GM21528 (cell line): ENCODE measurements around the gene MEF2D.

Experiments
- ATAC-seq: cut with Tn5 transposase; IDR thresholded peaks from one replicate; pipeline ENCODE4 v1.9.1; 2021; ENCODE audit warnings: mild to moderate bottlenecking, moderate library complexity; ENCODE audit not compliant: unreplicated experiment, low FRiP score

Gene MEF2D

DNA sequence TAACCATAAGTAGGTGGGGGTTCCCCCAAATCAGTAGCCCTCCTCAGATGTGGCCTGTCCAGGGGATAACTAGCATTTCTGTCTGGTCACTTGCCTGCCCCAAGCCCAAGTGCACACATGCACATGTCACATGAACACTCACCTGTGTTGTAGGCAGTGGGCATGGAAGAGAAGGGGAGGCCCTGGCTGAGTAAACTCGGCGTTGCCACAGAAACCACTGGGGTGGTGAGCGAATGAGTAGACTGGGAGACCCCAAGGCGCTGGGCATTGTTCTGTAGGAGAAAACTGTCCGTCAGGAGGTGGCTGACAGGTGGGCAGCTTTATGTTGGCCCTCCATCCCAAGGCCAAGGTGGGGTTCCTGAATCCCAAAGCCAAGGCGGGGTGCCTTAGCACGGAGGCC, 25.6 kb downstream of the MEF2D start:
- ATAC-seq: no peak

DNA sequence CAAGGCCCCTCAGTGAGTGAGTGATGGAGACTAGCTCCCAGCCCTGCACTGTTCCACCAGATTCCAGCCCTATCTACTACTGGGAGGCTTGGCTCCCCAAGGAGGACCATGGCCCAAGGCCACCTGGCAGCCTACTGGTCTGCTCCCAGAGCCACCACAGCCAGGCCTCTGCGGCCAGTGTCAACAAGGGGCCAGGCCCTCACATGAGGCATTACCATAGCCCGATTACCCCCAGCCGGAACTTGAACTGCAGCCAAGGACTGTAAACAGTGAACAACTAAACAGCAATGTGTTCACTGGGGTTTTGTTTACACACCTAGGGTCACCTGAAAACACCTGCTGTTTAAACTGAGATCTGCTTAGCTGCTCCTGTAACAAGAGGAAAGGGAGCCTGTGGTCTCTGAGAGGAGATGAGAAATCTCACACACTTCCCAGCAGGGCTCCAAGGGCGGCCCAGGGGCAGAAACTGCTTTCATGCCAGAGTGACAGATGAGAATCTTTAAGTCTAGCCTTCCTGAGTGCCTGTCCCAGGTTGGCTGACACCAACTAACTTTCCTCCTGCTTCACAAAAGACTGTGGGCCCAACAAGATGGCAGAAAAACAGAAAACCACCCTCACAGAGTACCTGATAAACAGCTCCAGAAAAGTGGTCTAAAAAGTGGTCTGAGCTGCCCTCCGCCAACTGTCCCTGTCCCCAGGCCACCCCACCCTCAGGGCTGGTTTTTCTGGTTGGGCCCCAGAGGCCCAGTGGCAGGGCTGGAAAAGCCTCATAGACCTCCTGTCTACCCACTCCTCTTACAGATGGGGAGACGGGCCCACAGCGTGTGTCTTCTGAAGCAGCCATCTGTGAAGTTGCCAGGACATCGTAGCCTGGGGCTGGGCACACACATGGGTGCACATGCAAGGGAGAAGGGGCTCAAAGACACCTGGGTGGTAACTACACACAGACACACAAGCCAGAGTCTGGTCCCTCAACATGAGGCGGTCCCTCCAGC, 28.8 kb downstream of the MEF2D start:
- no peak for ATAC-seq

DNA sequence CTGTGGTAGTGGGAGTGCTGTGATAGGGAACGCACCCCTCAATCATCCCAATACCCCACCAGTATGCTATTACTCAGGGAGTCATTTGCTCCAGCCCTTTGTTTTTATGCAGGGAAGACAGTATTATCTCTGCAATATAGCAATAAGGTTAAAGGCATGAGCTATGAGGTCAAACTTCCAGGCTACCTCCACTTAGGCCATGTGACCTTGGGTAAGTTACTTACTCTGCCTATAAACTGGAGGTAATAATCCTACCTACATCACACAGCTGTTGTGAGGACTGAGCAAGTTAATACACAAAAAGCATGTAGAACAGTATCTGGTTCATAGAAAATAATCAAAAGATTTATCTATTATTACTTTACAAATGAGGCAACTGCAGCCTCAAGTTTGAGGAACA, 30.1 kb downstream of the MEF2D start:
- ATAC-seq: no peak

- no peak for ATAC-seq
These were observed 31.8 kb downstream of the MEF2D start for GRCh38 chr1:156468693-156469345.

- no peak for ATAC-seq
These were observed 32.7 kb downstream of the MEF2D start for GRCh38 chr1:156467906-156468305.

DNA sequence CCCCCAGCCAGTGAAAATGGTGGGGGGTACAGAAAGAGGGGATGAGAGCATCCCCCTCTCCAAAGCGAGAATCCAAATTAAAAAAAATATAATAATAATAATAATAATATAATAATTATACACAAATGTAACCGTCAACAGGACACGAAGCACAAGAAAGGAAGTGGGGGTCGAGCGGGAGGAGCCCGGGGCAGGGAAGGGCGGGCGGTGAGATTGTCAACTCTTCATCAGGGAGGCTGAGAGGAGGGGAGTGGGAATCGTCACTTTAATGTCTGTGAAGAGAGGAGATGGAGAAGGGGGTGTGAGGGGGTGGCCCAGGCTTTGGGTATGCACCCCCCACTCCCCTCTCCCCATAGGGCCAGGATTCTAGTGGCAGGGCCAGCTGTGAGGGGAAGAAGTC, 33.2 kb downstream of the MEF2D start:
- no peak for ATAC-seq

- ATAC-seq: no peak
These were observed 34.7 kb downstream of the MEF2D start for GRCh38 chr1:156465747-156466365.

DNA sequence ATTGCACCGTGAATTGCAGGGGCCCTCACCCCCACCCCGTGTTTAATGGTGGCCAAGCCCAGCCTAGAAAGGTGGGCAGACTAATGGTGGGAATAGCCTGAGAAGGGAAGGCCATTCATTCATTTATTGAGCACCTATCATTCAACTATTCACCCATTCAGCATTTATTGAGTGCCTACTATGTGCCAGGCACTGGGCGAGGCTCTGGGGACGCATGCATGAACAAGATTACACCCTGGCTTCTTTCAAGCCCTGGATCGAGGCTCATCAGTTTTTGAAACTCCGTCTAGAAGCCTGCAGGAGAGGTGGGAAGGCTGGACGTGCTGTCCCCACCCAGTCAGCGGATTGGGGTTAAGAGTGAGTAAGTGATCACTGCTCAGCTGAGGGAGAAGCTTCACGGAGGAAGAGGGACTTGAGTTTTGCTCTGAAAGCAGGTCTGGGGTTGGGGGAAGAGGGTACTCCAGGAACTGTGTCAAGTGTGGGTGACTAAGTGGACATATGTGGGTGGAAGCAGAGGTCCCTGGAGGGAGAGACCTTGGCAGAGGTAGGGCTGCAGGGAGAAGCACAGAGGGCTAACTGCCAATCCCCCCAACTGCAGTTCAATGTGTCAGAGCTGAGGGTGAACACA, 35.6 kb downstream of the MEF2D start:
- no peak for ATAC-seq

GRCh38 chr1:156464335-156464734, 36.2 kb downstream of the MEF2D start:
- ATAC-seq: no peak

GRCh38 chr1:156463874-156464273, 36.7 kb downstream of the MEF2D start:
- ATAC-seq: no peak

DNA sequence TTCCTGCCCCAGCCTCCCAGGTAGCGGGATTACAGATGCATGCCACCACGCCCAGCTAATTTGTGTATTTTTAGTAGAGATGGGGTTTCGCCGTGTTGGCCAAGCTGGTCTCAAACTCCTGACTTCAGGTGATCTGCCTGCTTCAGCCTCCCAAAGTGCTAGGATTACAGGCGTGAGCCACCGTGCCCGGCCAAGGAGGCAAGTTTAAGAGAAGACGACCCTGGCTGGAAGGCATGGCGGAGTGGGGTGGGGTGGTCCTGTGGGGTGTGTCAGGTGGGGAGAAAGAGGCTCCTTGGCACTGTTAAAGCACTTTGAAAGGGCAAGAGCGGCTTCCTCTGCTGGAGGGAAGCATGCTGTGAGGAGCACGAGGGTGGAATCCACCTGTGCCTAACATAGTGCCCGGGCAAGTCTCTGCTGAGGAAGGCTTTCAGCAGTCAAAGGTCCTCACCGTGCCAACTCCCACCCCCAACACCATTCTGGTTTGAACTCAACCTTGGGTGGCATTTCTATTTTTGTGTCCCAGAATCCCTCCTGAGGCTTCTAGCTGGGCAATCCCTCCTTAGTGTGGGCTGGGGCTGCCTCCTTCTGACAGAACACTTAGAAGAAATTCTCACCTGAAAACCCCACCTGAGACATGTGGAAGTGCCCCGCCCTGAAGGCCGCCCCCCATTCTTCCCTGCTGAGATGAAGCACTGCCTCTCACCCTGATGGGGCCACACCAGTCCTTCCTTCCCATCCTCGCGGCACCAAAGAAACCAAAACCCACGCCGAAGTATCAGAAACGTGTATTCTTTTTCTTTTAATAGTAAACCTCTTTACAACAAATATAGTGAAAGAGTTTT, 37.4 kb downstream of the MEF2D start:
- ATAC-seq: no peak

DNA sequence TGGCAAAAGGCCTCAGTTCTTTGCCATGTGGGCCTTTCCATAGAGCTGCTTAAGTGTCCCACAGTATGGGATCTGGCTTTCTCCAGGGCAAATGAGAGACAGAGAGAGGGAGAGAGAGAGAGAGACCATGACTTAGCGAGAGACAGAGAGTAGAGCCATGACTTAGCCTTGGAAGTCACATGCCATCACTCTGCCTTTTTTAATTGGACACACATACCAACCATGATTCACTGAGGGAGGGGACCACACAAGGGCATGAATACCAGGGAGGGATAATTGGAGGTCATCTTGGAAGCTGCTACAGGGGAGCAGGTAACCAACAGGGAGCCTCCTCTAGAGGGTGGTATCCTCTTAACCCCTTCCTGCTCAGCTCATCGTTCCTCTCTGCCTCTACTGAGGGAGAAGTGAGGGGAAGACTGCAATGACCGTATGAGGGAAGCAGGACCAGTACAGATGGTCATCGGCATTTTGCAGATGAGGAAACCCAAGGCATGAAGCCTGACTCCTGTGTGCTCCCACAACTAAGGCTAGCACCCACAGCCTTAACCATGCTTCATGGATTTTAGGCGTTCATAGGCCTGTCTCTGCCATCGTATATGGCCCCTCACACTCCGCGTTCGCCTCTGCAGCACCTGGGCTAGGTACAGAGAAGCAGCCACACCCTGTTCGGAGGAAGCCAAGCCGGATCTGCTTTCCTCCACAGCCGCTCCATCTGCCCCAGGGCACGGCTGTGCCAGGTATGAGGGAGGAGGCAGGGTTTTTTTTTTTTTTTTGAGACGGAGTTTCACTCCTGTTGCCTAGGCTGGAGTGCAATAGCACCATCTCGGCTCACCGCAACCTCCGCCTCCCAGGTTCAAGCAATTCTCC, 38.6 kb downstream of the MEF2D start:
- ATAC-seq: no peak

DNA sequence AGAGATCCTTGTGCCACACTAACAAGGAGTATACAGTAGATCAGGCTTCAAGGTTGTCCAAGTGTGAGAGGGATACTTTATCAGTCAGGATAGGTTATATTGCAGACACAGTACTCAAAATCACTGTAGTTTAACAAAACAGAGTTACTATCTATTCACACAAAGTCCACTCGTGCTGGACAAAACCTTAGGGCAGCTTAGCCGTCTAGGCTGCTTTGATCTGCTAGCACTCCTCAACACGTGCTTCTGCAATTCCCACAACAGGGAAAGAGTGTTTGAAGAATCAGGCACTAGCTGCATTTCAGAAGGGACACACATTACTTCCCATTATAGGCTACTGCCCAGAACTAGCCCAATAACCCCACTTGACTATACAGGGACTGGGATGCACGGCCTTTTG, 39.5 kb downstream of the MEF2D start:
- no peak for ATAC-seq

DNA sequence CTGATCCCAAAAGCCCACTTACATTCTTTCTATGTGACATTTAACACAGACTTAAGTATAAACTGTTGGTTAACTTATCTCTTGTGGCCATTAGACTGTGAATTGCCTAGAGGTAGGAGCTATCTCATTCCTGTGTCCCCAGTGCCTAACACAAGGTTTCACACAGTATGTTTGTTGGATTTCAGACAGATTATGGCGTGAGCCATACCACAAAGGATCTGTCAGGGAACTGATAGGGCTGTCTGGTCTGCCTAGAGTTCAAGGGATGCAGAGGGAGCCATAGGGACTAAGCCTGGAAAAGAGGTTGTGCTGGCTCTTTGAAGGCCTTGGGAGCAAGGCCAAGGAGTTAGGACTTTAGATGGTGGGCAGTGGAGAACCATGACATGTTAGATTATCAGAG, 40.0 kb downstream of the MEF2D start:
- no peak for ATAC-seq

- ATAC-seq: no peak
These were observed 42.4 kb downstream of the MEF2D start for GRCh38 chr1:156458181-156458503.

GRCh38 chr1:156456625-156457465, 43.7 kb downstream of the MEF2D start:
- ATAC-seq: peak; percentile 67

- ATAC-seq: no peak
These were observed 45.2 kb downstream of the MEF2D start for GRCh38 chr1:156455362-156455761.

- no peak for ATAC-seq
These were observed 47.7 kb downstream of the MEF2D start for GRCh38 chr1:156452907-156453306.
